HepG2 (cell line): ENCODE measurements around the gene TRIO.

ENCODE experiments used
- HMG20A ChIP-seq: IDR thresholded peaks from 2 replicates; pipeline ENCODE4 v1.6.1; 2016; ENCODE audit warnings: borderline replicate concordance
- HNRNPL ChIP-seq: fragments of 200-400 bp; formaldehyde crosslinking; IDR thresholded peaks from 2 replicates; pipeline ENCODE4 v1.6.1; 2017; ENCODE audit warnings: mild to moderate bottlenecking, low read depth, low read length
- NR2F2 ChIP-seq: IDR thresholded peaks from 2 replicates; pipeline ENCODE4 v1.6.1; 2012; ENCODE audit warnings: low read depth, inconsistent platforms, borderline replicate concordance
- POLR2AphosphoS5 ChIP-seq: IDR thresholded peaks from 2 replicates; pipeline ENCODE4 v1.6.1; 2012; ENCODE audit warnings: low read depth, low read length
- RFXANK ChIP-seq: IDR thresholded peaks from 2 replicates; pipeline ENCODE4 v1.6.1; 2016
- SIN3A ChIP-seq: IDR thresholded peaks from 2 replicates; pipeline ENCODE4 v1.6.1; 2011; ENCODE audit warnings: low read depth, mild to moderate bottlenecking, control low read depth, low read length, borderline replicate concordance
- SUZ12 ChIP-seq: fragments of 150-350 bp; IDR thresholded peaks from 2 replicates; pipeline ENCODE4 v1.6.1; 2014; ENCODE audit warnings: low read depth, low read length
- TCF7 ChIP-seq: sonication (generic); IDR thresholded peaks from 2 replicates; pipeline ENCODE4 v1.6.1; 2016; ENCODE audit warnings: antibody characterized with exemption, low read depth
- ZNF180 ChIP-seq: sonication (generic); formaldehyde crosslinking; IDR thresholded peaks from 2 replicates; pipeline ENCODE4 v1.4.0; 2020; ENCODE audit warnings: low read depth, missing genetic modification reagents, borderline replicate concordance
- ZNF549 ChIP-seq: sonication (generic); formaldehyde crosslinking; IDR thresholded peaks from 2 replicates; pipeline ENCODE4 v1.5.0; 2020; ENCODE audit warnings: missing genetic modification reagents
- TF ChIP-seq, protein P1 (sequence below): sonication (generic); formaldehyde crosslinking; IDR thresholded peaks from 2 replicates; pipeline ENCODE4 v1.5.0; 2020; ENCODE audit warnings: mild to moderate bottlenecking, missing genetic modification reagents, moderate library complexity
- TF ChIP-seq, protein P2 (sequence below): sonication (generic); formaldehyde crosslinking; IDR thresholded peaks from 2 replicates; pipeline ENCODE4 v1.4.0; 2020; ENCODE audit warnings: mild to moderate bottlenecking, missing genetic modification reagents
- TF ChIP-seq, protein P3 (sequence below): sonication (generic); formaldehyde crosslinking; IDR thresholded peaks from 2 replicates; pipeline ENCODE4 v1.8.1; 2023; ENCODE audit warnings: mild to moderate bottlenecking, moderate library complexity, missing genetic modification reagents
- TF ChIP-seq, protein P4 (sequence below): sonication (generic); formaldehyde crosslinking; IDR thresholded peaks from 2 replicates; pipeline ENCODE4 v1.4.0; 2020; ENCODE audit warnings: missing genetic modification reagents

DNA sequence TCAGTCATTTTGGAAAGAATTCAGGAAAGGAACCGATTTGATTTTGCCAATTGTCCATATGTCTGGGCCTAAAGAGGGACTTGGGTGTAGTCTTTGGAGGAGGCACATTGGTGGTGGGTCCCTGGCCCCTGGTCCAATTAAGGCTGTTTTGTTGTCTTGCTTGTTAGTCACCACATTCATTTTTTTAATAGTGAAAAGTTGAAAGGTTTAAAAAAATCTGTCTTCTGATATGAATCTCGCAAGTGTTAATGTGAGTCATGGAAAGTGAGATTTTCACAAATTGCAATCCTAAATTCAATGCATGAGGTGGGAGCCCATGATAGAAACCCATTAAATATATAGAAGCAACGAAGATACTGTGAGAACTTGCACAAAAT, 272.5 kb downstream of the TRIO start:
- TF ChIP-seq ZNF180 (no peak), ZNF549 (CRISPR knock-in tag) (no peak), HNRNPL (no peak), POLR2AphosphoS5 (no peak), SIN3A (no peak), TCF7 (no peak), HMG20A (no peak), RFXANK (CRISPR knock-in tag) (no peak), SUZ12 (no peak), NR2F2 (no peak)
- TF ChIP-seq, protein P1, sequence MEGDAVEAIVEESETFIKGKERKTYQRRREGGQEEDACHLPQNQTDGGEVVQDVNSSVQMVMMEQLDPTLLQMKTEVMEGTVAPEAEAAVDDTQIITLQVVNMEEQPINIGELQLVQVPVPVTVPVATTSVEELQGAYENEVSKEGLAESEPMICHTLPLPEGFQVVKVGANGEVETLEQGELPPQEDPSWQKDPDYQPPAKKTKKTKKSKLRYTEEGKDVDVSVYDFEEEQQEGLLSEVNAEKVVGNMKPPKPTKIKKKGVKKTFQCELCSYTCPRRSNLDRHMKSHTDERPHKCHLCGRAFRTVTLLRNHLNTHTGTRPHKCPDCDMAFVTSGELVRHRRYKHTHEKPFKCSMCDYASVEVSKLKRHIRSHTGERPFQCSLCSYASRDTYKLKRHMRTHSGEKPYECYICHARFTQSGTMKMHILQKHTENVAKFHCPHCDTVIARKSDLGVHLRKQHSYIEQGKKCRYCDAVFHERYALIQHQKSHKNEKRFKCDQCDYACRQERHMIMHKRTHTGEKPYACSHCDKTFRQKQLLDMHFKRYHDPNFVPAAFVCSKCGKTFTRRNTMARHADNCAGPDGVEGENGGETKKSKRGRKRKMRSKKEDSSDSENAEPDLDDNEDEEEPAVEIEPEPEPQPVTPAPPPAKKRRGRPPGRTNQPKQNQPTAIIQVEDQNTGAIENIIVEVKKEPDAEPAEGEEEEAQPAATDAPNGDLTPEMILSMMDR, result no peak
- TF ChIP-seq, protein P2, sequence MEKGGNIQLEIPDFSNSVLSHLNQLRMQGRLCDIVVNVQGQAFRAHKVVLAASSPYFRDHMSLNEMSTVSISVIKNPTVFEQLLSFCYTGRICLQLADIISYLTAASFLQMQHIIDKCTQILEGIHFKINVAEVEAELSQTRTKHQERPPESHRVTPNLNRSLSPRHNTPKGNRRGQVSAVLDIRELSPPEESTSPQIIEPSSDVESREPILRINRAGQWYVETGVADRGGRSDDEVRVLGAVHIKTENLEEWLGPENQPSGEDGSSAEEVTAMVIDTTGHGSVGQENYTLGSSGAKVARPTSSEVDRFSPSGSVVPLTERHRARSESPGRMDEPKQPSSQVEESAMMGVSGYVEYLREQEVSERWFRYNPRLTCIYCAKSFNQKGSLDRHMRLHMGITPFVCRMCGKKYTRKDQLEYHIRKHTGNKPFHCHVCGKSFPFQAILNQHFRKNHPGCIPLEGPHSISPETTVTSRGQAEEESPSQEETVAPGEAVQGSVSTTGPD (CRISPR knock-in tag), result no peak
- TF ChIP-seq, protein P3, sequence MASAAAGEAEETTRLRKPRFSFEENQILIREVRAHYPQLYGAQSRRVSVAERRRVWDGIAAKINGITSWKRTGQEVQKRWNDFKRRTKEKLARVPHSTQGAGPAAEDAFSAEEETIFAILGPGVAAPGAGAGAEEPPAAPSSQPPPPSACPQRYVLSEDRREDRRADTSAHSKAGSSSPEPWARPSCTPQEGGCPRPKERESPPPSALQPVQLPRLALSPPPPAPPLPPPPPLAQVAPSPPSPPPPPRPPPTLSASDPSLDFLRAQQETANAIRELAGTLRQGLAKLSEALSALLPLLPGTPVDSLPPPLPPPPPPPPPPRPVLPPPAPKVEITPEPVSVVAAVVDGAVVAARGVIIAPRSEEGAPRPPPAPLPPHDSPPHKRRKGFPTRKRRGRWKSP, result no peak
- TF ChIP-seq, protein P4, sequence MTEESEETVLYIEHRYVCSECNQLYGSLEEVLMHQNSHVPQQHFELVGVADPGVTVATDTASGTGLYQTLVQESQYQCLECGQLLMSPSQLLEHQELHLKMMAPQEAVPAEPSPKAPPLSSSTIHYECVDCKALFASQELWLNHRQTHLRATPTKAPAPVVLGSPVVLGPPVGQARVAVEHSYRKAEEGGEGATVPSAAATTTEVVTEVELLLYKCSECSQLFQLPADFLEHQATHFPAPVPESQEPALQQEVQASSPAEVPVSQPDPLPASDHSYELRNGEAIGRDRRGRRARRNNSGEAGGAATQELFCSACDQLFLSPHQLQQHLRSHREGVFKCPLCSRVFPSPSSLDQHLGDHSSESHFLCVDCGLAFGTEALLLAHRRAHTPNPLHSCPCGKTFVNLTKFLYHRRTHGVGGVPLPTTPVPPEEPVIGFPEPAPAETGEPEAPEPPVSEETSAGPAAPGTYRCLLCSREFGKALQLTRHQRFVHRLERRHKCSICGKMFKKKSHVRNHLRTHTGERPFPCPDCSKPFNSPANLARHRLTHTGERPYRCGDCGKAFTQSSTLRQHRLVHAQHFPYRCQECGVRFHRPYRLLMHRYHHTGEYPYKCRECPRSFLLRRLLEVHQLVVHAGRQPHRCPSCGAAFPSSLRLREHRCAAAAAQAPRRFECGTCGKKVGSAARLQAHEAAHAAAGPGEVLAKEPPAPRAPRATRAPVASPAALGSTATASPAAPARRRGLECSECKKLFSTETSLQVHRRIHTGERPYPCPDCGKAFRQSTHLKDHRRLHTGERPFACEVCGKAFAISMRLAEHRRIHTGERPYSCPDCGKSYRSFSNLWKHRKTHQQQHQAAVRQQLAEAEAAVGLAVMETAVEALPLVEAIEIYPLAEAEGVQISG (CRISPR knock-in tag), result no peak
